GM23338 (cell line): ENCODE measurements around the gene VN1R5. TPM values are rescaled to one million over a fixed set of nuclear protein-coding genes. Genes with fewer than 3 reads are reported as not detected.
"Not testable (repeated sequence)": the region's sequence is repeated elsewhere in the genome, so short reads cannot be mapped to it uniquely, and the experiment has no call there.

ENCODE experiments used
- ATAC-seq: fragments of 200-7000 bp; cut with Tn5 transposase; 3 replicates; pipeline ENCODE4 v1.9.1; 2020
- DNase-seq: peaks from one replicate; pipeline ENCODE4 v3.0.0-alpha.2; 2015; ENCODE audit warnings: low spot score
- H2AFZ ChIP-seq: fragments of 200-600 bp; sonication (generic); 2 replicates; pipeline ENCODE4 v1.8.0; 2016; ENCODE audit warnings: antibody characterized with exemption, mild to moderate bottlenecking, moderate library complexity
- H3F3A ChIP-seq: fragments of 200-600 bp; sonication (generic); replicated peaks from 2 replicates; pipeline ENCODE4 v1.8.0; 2017; ENCODE audit warnings: antibody characterized with exemption, mixed run types, low read depth
- H3K27ac ChIP-seq: fragments of 200-600 bp; sonication (generic); 2 replicates; pipeline ENCODE4 v1.6.1; 2016; ENCODE audit warnings: low read depth
- H3K27me3 ChIP-seq: fragments of 200-600 bp; sonication (generic); 2 replicates; pipeline ENCODE4 v1.8.0; 2016; ENCODE audit warnings: mild to moderate bottlenecking, mixed run types, moderate library complexity; ENCODE audit not compliant: insufficient read depth
- H3K36me3 ChIP-seq: fragments of 200-600 bp; sonication (generic); 2 replicates; pipeline ENCODE4 v1.8.0; 2016; ENCODE audit warnings: mild to moderate bottlenecking; ENCODE audit not compliant: insufficient read depth
- H3K4me1 ChIP-seq: fragments of 200-600 bp; sonication (generic); 2 replicates; pipeline ENCODE4 v1.8.0; 2016; ENCODE audit warnings: mild to moderate bottlenecking, moderate library complexity; ENCODE audit not compliant: insufficient read depth
- H3K4me2 ChIP-seq: fragments of 200-600 bp; sonication (generic); 2 replicates; pipeline ENCODE4 v1.7.1; 2017; ENCODE audit warnings: mixed run types
- H3K4me3 ChIP-seq: fragments of 200-600 bp; sonication (generic); 2 replicates; pipeline ENCODE4 v1.6.1; 2016; ENCODE audit warnings: mixed run types
- H3K79me2 ChIP-seq: fragments of 200-600 bp; sonication (generic); replicated peaks from 2 replicates; pipeline ENCODE4 v1.8.0; 2017; ENCODE audit warnings: mild to moderate bottlenecking; ENCODE audit not compliant: insufficient read depth
- H3K9me2 ChIP-seq: fragments of 200-600 bp; sonication (generic); 2 replicates; pipeline ENCODE4 v1.8.0; 2017; ENCODE audit not compliant: insufficient read depth
- H4K20me1 ChIP-seq: fragments of 200-600 bp; sonication (generic); replicated peaks from 2 replicates; pipeline ENCODE4 v1.8.0; 2017; ENCODE audit warnings: mild to moderate bottlenecking; ENCODE audit not compliant: insufficient read depth
- H3K27ac Mint-ChIP-seq: 2 replicates; pipeline ENCODE4 v1.8.0; 2020; ENCODE audit warnings: inconsistent platforms, mild to moderate bottlenecking, moderate library complexity, mixed read lengths
- H3K27me3 Mint-ChIP-seq: 3 replicates; pipeline ENCODE4 v1.8.0; 2022; ENCODE audit warnings: low read depth, mild to moderate bottlenecking, moderate library complexity, mixed read lengths, inconsistent platforms; ENCODE audit not compliant: insufficient read depth, poor library complexity
- H3K36me3 Mint-ChIP-seq: 3 replicates; pipeline ENCODE4 v1.8.0; 2021; ENCODE audit warnings: low read depth, mild to moderate bottlenecking, inconsistent platforms, moderate library complexity, mixed read lengths
- H3K4me1 Mint-ChIP-seq: 3 replicates; pipeline ENCODE4 v1.8.0; 2020; ENCODE audit warnings: mild to moderate bottlenecking, inconsistent platforms, mixed read lengths
- H3K4me3 Mint-ChIP-seq: 3 replicates; pipeline ENCODE4 v1.8.0; 2021; ENCODE audit warnings: moderate library complexity, mild to moderate bottlenecking, inconsistent platforms, mixed read lengths
- H3K9me3 Mint-ChIP-seq: 3 replicates; pipeline ENCODE4 v1.8.0; 2020; ENCODE audit warnings: moderate library complexity, mild to moderate bottlenecking, inconsistent platforms, mixed read lengths
- CREB1 ChIP-seq: fragments of 250-450 bp; sonication (Bioruptor Pico); IDR thresholded peaks from 2 replicates; pipeline ENCODE4 v1.5.0; 2020; ENCODE audit warnings: low read depth, mild to moderate bottlenecking, moderate library complexity
- CTCF ChIP-seq, 2 experiments: fragments of 200-600 bp in 1 of 2; sonication (generic) in 1 of 2; conservative IDR thresholded peaks; 2 replicates each; pipeline versions ENCODE4 v1.5.1 to v1.6.1; 2016 to 2017; ENCODE audit warnings: antibody characterized with exemption in 2 of 2, low read depth in 2 of 2, mild to moderate bottlenecking in 2 of 2, moderate library complexity in 1 of 2
- EZH2 ChIP-seq: fragments of 200-600 bp; sonication (generic); IDR thresholded peaks from one replicate; pipeline ENCODE4 v1.8.0; 2017; ENCODE audit warnings: antibody characterized with exemption, mild to moderate bottlenecking, low read depth; ENCODE audit not compliant: unreplicated experiment
- EZH2phosphoT487 ChIP-seq: fragments of 200-600 bp; sonication (generic); IDR thresholded peaks from one replicate; pipeline ENCODE4 v1.8.1; 2018; ENCODE audit warnings: antibody characterized with exemption; ENCODE audit not compliant: unreplicated experiment
- JUNB ChIP-seq: IDR thresholded peaks from one replicate; pipeline ENCODE4 v1.6.1; 2016; ENCODE audit warnings: antibody characterized with exemption; ENCODE audit not compliant: unreplicated experiment
- NANOG ChIP-seq: IDR thresholded peaks from 2 replicates; pipeline ENCODE4 v1.6.1; 2016; ENCODE audit warnings: antibody characterized with exemption, borderline replicate concordance
- POLR2AphosphoS5 ChIP-seq: IDR thresholded peaks from 2 replicates; pipeline ENCODE4 v1.6.1; 2016; ENCODE audit warnings: antibody characterized with exemption, low read depth
- STAT1 ChIP-seq: IDR thresholded peaks from one replicate; pipeline ENCODE4 v1.6.1; 2016; ENCODE audit warnings: antibody characterized with exemption; ENCODE audit not compliant: unreplicated experiment
- ZNF114 ChIP-seq: fragments of 250-450 bp; sonication (Bioruptor Pico); IDR thresholded peaks from 2 replicates; pipeline ENCODE4 v1.5.0; 2020; ENCODE audit warnings: mild to moderate bottlenecking, moderate library complexity
- ZNF331 ChIP-seq: fragments of 250-450 bp; sonication (Bioruptor Pico); IDR thresholded peaks from 2 replicates; pipeline ENCODE4 v1.5.0; 2020; ENCODE audit warnings: low read depth, mild to moderate bottlenecking, moderate library complexity
- polyA plus RNA-seq: library from polyadenylated mRNA; unstranded; fragments of >200 nt; fragmentation: Nextera tagmentation; extraction: Ambion mirVana; gene quantifications from 2 replicates; pipeline ENCODE4 v1.2.1, GENCODE V29; 2016
- total RNA-seq: library from RNA; depleted of rRNA; stranded (reverse); fragments of >200 nt; shearing (Covaris generic); gene quantifications from 2 replicates; pipeline ENCODE4 v1.2.3, GENCODE V29; 2014
- TF ChIP-seq, protein P1 (sequence below): IDR thresholded peaks from one replicate; pipeline ENCODE4 v1.6.1; 2018; ENCODE audit warnings: antibody characterized with exemption; ENCODE audit not compliant: unreplicated experiment
- TF ChIP-seq, protein P2 (sequence below): IDR thresholded peaks from 2 replicates; pipeline ENCODE4 v1.6.1; 2016; ENCODE audit warnings: antibody characterized with exemption

The VN1R5 gene
- total and polyA plus RNA-seq, 2 experiments from 2014 or later: not detected

- not testable (repeated sequence) for H3K4me3 Mint-ChIP-seq, H3F3A ChIP-seq, H3K27ac Mint-ChIP-seq, H2AFZ ChIP-seq, H3K9me2 ChIP-seq, H3K27ac ChIP-seq, H4K20me1 ChIP-seq, H3K27me3 ChIP-seq, H3K79me2 ChIP-seq, H3K36me3 ChIP-seq, H3K4me3 ChIP-seq, DNase-seq, ATAC-seq, H3K4me2 ChIP-seq
- Mint-ChIP-seq H3K27me3 (peaks cover 14% of the 10 kb centered on the region), H3K36me3 (peaks cover 26% of the 10 kb centered on the region), H3K4me1 (peaks cover 35% of the 10 kb centered on the region), H3K9me3 (peaks cover 16% of the 10 kb centered on the region)
- H3K4me1 ChIP-seq: peaks cover 29% of the 10 kb centered on the region
These were observed 33.5 kb downstream of the VN1R5 start for GRCh38 chr1:247289274-247289892.

DNA sequence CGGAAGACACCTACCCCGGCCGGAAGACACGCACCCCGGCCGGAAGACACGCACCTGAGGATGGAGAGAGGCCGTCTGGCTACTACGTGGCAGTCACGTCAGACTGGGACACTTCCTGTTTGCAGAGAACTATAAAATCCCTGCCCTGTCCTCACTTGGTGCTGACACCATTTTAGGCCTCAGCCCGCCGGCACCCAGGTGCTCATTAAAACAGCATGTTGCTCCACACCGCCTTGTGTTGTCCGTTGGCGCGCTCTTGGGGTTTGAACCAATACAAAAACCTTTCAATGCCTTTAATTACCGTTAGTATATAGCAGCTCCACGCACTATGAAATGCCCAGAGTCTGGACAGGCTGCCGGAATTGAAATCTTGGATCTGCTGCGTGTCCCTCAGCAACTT, 34.7 kb downstream of the VN1R5 start:
- Mint-ChIP-seq H3K36me3 (peaks cover 23% of the 10 kb centered on the region), H3K4me3 (no peak overlapping the region), H3K9me3 (peaks cover 13% of the 10 kb centered on the region), H3K27me3 (peaks cover 9% of the 10 kb centered on the region), H3K27ac (no peak overlapping the region), H3K4me1 (peaks cover 47% of the 10 kb centered on the region)
- DNase-seq: no peak
- Histone ChIP-seq H2AFZ (no peak overlapping the region), H3F3A (no peaks in the 10 kb centered on the region; the same call in 1 of the 2 replicates), H3K4me3 (no peak overlapping the region), H4K20me1 (no peaks in the 10 kb centered on the region), H3K9me2 (no peaks in the 10 kb centered on the region), H3K27me3 (no peaks in the 10 kb centered on the region), H3K36me3 (no peaks in the 10 kb centered on the region), H3K79me2 (no peaks in the 10 kb centered on the region), H3K27ac (no peak overlapping the region), H3K4me1 (peaks cover 38% of the 10 kb centered on the region), H3K4me2 (no peak overlapping the region)
- no peak for ATAC-seq
- TF ChIP-seq ZNF331 (CRISPR knock-in tag): no peak
- no peak for TF ChIP-seq POLR2AphosphoS5
- TF ChIP-seq STAT1: no peak
- TF ChIP-seq CREB1 (CRISPR knock-in tag): no peak
- TF ChIP-seq, protein P1, sequence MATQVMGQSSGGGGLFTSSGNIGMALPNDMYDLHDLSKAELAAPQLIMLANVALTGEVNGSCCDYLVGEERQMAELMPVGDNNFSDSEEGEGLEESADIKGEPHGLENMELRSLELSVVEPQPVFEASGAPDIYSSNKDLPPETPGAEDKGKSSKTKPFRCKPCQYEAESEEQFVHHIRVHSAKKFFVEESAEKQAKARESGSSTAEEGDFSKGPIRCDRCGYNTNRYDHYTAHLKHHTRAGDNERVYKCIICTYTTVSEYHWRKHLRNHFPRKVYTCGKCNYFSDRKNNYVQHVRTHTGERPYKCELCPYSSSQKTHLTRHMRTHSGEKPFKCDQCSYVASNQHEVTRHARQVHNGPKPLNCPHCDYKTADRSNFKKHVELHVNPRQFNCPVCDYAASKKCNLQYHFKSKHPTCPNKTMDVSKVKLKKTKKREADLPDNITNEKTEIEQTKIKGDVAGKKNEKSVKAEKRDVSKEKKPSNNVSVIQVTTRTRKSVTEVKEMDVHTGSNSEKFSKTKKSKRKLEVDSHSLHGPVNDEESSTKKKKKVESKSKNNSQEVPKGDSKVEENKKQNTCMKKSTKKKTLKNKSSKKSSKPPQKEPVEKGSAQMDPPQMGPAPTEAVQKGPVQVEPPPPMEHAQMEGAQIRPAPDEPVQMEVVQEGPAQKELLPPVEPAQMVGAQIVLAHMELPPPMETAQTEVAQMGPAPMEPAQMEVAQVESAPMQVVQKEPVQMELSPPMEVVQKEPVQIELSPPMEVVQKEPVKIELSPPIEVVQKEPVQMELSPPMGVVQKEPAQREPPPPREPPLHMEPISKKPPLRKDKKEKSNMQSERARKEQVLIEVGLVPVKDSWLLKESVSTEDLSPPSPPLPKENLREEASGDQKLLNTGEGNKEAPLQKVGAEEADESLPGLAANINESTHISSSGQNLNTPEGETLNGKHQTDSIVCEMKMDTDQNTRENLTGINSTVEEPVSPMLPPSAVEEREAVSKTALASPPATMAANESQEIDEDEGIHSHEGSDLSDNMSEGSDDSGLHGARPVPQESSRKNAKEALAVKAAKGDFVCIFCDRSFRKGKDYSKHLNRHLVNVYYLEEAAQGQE: no peak
- TF ChIP-seq, protein P2, sequence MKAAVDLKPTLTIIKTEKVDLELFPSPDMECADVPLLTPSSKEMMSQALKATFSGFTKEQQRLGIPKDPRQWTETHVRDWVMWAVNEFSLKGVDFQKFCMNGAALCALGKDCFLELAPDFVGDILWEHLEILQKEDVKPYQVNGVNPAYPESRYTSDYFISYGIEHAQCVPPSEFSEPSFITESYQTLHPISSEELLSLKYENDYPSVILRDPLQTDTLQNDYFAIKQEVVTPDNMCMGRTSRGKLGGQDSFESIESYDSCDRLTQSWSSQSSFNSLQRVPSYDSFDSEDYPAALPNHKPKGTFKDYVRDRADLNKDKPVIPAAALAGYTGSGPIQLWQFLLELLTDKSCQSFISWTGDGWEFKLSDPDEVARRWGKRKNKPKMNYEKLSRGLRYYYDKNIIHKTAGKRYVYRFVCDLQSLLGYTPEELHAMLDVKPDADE: no peak
- TF ChIP-seq JUNB: no peak
- TF ChIP-seq CTCF (conservative IDR thresholded peaks at IDR 0.05; ENCODE audit: low read depth in 2 of 2): no peak
- TF ChIP-seq NANOG: no peak
- no peak for TF ChIP-seq ZNF114
- TF ChIP-seq EZH2: no peak
- TF ChIP-seq EZH2phosphoT487: no peak
